Hypothalamus (tissue), 51 donors: ENCODE results near the gene LMO7.
"Not testable (repeated sequence)": the region's sequence is repeated elsewhere in the genome, so short reads cannot be mapped to it uniquely, and the experiment has no call there.

Source experiments
- DNase-seq, 51 donors: peaks; one replicate each; lab custom pipeline; 2025; lab: John Stamatoyannopoulos, UW

Gene LMO7

DNA sequence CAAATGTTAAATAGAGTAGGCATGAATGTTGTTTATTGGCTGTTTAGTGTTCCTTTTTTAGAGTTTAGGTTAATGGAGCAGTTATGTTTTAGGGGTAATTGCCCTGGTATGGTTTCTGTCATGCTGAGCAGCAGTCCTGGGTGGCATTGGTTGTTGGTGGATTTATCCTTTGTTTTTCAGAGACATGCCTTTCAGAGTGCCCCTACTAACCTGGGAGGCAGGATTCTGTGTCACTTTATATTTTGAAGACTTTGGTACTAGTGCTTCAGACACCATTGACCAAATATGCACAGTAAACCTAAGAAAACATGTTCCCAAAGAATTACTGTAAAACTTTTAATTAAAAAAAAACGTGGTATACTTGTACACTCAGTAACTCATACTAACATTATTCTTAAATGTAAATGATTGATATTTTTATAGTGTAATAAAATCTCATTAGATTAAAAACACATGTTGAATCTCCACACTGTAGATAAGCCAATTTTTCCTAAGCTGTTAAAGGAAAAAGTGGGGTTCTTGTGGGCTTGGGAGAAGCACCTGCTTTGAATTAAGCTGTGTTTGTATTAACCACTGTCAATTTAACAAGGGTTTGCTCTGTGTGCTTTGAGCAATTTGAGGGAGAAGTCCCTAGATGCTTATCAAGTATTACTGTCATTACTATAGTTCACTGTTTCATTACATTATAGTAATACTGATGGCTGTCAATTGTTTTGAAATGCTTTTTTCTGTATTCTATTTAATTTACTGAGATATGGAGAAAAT lies 133.2 kb downstream of the LMO7 start:
- no peak for DNase-seq

- DNase-seq: no peak
These were observed 134.0 kb downstream of the LMO7 start for GRCh38 chr13:75770164-75770563.

DNA sequence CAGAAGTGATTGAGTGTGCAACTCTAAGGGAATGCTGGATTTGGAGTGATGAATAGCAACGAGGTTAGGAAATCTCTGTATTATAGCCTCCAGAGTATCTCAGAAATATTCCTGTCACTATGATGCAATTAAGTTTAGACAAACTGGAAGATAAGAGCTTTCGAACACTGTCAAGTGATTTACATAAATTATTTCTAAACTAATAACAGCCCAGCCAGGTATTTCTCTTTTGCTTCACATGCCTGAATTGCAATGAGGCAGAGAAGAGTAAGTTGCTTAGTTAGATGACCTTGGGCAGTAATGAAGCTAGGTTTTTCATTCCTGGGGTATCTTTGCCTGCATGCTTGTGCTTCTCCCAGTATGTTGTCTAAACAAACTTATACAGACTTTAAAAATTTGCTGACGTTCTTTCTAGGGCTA lies 134.5 kb downstream of the LMO7 start:
- no peak for DNase-seq

DNA sequence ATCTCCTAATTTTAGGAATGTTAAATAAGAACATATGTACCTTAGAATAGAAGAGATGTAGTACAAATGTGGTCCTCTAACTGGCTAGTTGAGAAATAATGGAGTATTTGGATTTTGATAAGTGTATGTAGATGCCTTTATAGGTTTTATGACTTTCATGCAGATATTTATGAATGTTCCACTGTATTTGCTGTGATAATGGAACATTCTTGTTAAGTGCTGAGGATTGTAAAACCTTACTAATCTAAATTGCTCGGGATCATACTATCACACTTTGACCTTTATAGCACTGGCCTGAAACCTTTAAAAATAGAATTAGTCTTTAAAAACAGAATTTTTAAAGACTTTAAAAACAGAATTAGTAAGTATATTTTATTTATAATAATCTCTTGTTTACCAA lies 135.1 kb downstream of the LMO7 start:
- no peak for DNase-seq

- DNase-seq: peak in 1 of 51 donors; percentile 9
These were observed 135.7 kb downstream of the LMO7 start for GRCh38 chr13:75771818-75772217.

- no peak for DNase-seq
These were observed 138.0 kb downstream of the LMO7 start for GRCh38 chr13:75774176-75774575.

DNA sequence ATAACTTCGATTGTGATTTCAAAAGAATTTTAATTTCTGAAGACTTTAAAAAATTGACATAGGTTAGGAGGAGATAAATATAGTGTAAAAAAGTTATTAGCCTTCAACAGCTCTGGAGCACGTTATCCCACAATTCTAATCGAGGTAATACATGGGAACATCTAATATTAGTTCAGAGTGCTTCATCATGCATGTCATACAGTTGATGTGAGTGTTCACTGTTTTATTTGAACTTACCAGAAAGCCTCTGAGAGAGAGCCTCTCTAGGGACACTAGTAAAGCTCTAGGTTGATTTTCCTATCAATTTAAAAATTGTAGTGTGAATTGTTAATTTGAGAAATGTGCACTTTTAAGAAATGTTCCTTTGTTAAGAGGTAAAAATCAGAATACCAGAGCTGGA lies 140.4 kb downstream of the LMO7 start:
- DNase-seq: no peak

GRCh38 chr13:75779393-75779792 lies 143.3 kb downstream of the LMO7 start:
- no peak for DNase-seq

- not testable (repeated sequence) for DNase-seq
These were observed 144.0 kb downstream of the LMO7 start for GRCh38 chr13:75780103-75780502.

DNA sequence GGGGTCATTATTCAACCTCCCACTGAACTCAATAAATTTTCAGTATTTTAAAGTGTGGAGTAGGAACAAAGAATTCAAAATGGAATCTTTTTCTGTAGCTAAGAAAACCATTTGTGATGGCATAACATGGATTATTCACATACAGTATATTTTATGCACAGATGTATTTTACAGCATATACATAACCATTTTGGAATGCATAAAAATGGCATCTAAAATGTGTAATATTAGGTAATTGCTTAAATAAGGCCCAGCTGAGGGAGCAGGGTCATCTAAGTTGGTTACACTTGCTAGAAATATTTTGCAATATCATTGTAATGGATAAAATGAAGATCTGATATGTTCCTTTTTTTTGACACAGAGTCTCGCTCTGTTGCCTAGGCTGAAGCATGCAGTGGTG lies 146.9 kb downstream of the LMO7 start:
- no peak for DNase-seq

DNA sequence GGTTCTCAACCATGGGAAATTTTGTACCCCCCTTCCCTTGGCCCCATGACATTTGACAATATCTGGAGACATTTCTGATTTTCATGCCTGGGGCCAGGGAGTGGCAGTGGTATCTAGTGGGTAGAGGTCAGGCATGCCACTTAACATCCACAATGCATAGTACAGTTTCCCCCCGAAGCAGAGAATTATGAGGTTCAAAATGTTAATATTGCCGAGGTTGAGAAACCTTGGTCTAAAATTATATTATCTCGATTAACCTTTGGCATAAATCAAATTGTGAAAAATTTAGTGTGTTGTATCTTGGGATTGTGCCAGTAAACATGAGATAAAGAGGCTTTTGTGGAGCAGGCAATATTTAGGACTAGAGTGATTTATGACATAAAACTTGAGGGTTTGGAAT lies 147.9 kb downstream of the LMO7 start:
- DNase-seq: no peak

DNA sequence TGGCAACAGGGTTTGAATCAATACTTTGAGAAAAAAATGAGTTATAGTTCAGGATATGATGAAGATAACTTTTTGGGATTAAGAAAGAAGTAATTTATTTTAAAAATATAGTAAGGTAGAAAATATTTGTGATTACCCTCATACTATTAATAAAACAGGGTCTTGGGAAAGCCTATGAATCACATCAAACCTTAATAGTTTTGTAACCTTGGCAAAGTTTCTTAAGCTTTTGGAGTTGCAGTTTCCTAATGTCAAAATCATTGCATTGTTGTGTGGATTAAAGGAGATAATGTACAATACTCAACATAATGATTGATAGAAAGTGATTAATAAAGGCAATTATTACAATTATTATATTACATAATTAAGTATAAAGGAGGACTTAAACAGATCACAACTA lies 149.0 kb downstream of the LMO7 start:
- DNase-seq: no peak

DNA sequence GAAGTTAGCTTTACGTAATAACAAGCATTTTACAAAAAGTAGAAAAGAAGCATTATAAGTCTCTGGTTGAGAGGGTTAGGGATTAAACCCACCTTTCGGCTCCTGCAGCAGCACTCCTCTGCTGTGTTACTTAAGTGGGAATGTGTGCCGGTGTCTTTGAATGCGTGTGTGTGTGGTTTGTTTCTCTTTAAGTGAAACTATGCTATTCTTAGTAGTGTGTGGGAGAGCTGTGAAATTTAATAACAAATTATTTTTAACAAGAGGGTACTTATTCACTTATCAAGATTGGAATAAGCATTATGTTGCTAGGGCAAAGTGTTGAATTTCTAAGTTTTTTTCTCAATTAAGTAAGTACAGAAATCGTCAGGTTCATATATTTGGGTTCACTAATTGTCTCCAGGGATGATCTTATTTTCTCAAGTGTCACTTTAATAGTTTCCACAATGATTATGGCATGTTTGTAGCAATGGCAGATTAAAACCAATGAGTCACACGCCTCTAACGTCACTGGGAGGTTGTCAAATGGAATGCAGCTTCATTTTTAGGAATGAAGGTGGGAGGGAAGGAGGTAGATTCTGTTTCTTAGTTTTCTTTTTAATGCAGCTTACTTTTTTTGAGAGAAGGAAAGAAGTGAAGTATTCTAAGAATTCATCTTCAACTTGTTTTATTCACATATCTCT lies 151.3 kb downstream of the LMO7 start:
- DNase-seq: peak in 1 of 51 donors; percentile 15

DNA sequence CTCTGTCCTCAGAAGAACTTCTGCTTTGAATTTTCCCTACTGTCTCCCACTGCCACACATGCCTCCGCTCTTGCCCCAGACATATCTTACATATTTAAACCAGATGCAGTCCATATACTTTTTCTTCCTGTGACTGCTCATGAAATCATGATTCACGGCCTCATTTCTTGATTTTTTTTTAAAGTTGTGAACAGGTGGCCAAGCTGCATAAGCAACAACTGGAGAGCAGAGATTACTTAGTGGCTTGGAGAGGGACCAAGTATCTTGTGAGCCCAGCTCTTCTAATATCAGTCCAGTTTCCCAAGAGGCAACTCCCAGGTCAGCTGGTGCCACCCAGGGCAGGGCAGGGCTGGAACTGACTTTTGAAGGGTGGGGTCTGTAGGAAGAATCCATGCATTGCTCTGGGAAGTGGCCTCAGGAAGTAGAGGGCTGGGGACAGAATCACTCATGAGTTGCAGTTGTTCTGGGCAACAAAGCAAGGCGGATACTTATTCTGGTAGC lies 152.4 kb downstream of the LMO7 start:
- no peak for DNase-seq

DNA sequence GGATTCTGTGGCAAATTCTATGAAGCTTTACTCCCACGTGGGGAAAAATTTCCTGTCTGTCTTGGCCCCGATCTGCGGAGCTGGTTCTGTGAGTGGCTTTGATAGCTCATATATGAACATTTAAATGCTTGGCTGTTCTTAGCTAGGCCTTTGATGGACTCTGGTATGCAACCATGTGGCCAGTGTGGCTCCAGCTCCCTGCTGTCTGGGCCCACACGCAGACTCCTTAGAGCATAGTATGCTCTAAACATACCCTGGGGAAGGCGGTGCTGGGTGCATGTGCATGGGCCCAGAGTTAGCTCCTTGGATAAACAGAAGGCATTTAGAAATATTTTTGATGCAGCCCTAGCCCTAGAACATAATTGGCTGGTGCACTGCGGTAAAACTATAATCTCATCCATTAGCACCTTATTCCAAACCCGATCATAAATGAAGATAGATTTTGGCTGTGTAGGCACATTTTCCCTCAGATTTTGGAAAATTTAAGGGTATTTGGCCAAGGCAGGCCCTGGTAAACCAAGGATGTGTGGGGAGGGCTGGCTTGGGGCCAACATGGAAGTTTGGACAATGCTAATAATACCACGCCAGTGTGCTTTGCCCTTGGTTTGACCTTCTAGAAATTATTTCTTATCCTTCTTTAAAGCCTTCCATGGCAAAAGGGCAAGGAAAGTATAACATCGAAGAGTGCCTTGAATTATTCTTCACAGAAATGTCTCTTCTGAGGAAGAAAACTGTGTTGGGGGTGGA lies 153.5 kb downstream of the LMO7 start:
- no peak for DNase-seq

GRCh38 chr13:75790198-75790970 lies 154.3 kb downstream of the LMO7 start:
- no peak for DNase-seq

- DNase-seq: no peak
These were observed 156.5 kb downstream of the LMO7 start for GRCh38 chr13:75792526-75793187.

GRCh38 chr13:75793188-75793567 lies 157.0 kb downstream of the LMO7 start:
- DNase-seq: not testable (repeated sequence)

DNA sequence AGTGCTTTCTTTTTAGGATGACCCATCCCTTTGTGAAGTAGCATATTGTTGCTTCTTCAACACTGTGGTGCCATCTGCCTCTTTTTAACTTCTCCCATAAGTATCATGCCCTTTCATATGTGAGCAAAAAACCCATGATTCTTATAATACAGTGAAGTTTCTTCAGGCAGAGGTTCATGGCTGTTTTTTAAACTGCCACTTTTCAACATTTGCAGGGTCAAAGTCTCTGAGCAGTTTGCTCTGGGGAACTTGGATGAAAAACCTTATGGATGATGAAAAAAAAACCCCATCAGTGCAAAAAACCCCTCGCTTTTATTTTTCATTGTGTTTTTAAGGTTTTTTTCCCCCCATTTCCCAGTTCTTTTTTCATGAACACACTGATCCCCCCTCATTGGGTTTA lies 158.5 kb downstream of the LMO7 start:
- no peak for DNase-seq

- DNase-seq: no peak
These were observed 159.1 kb downstream of the LMO7 start for GRCh38 chr13:75795274-75795673.
